HCT116 (cell line): ENCODE results near the gene RRAGA. TPM values are rescaled to one million over a fixed set of nuclear protein-coding genes. Genes with fewer than 3 reads are reported as not detected.
"Not testable (repeated sequence)": the region's sequence is repeated elsewhere in the genome, so short reads cannot be mapped to it uniquely, and the experiment has no call there.

Source experiments
- ATAC-seq: fragments of 200-7000 bp; cut with Tn5 transposase; 2 replicates; pipeline ENCODE4 v1.9.1; 2020; ENCODE audit warnings: mild to moderate bottlenecking, moderate library complexity
- BruUV-seq: library from RNA; stranded (reverse); fragments of 400-500 nt; replicated peaks from 2 replicates; lab custom pipeline; 2021; lab: Mats Ljungman, UMichigan
- CTCF ChIA-PET: fragments of 300-600 bp; sonication (Branson Sonifier 250); formaldehyde crosslinking; loops from one replicate; lab custom pipeline; 2021; ENCODE audit warnings: antibody characterized with exemption; lab: Charles Lee
- POLR2A ChIA-PET: fragments of 300-600, 350-600 bp; sonication (Branson Sonifier 250); formaldehyde crosslinking; loops from one replicate; lab custom pipeline; 2021; ENCODE audit warnings: antibody characterized with exemption; lab: Charles Lee
- RAD21 ChIA-PET, 2 experiments: fragments of 300-600 bp; sonication (Branson Sonifier 250); formaldehyde crosslinking; loops; one replicate each; lab custom pipeline; 2023; ENCODE audit warnings: low total read pairs in 2 of 2; ENCODE audit not compliant: uncharacterized antibody in 2 of 2, unreplicated experiment in 2 of 2, low non-redundant PET in 1 of 2; lab: Charles Lee
- DNase-seq: peaks from one replicate; pipeline ENCODE4 v3.0.0-alpha.2; 2010; ENCODE audit warnings: low read depth, low spot score
- H2AFZ ChIP-seq: fragments of 200-600 bp; shearing (Covaris generic), sonication (generic); 2 replicates; pipeline ENCODE4 v1.6.1; 2017; ENCODE audit warnings: low read depth, mixed run types, mixed read lengths, antibody characterized with exemption, low read length; ENCODE audit not compliant: poor library complexity, severe bottlenecking
- H3K27ac ChIP-seq: 2 replicates; pipeline ENCODE4 v1.5.1; 2012; ENCODE audit warnings: low read depth, low read length
- H3K27me3 ChIP-seq: fragments of 200-600 bp; sonication (generic); 2 replicates; pipeline ENCODE4 v1.6.1; 2016; ENCODE audit warnings: mixed run types, low read length, mixed read lengths; ENCODE audit not compliant: insufficient read depth
- H3K36me3 ChIP-seq, 2 experiments: fragments of 200-500 bp in 1 of 2; fragments of 200-600 bp in 1 of 2; sonication (Bioruptor generic) in 1 of 2; sonication (generic) in 1 of 2; 2 replicates each; pipeline versions ENCODE4 v1.5.1 to v1.6.1; 2014 to 2016; ENCODE audit warnings: low read length in 2 of 2, inconsistent platforms in 1 of 2, mixed read lengths in 1 of 2, mixed run types in 1 of 2; ENCODE audit not compliant: insufficient read depth in 2 of 2, control insufficient read depth in 1 of 2
- H3K4me1 ChIP-seq, 2 experiments: fragments of 200-600 bp in 1 of 2; sonication (generic) in 1 of 2; 2 replicates each; pipeline versions ENCODE4 v1.5.1 to v1.6.1; 2012 to 2017; ENCODE audit warnings: low read length in 2 of 2, inconsistent platforms in 1 of 2, mild to moderate bottlenecking in 1 of 2, mixed read lengths in 1 of 2, mixed run types in 1 of 2, moderate library complexity in 1 of 2; ENCODE audit not compliant: insufficient read depth in 2 of 2, control insufficient read depth in 1 of 2
- H3K4me2 ChIP-seq: fragments of 200-600 bp; sonication (generic); 2 replicates; pipeline ENCODE4 v1.6.1; 2017; ENCODE audit warnings: mixed run types, low read length, mixed read lengths
- H3K4me3 ChIP-seq, 2 experiments: fragments of 200-600 bp in 1 of 2; sonication (generic) in 1 of 2; replicated peaks in 1 of 2; 2 replicates each; pipeline ENCODE4 v1.5.1; 2011 to 2016; ENCODE audit warnings: low read length in 2 of 2, control low read depth in 1 of 2, low read depth in 1 of 2, mild to moderate bottlenecking in 1 of 2, mixed read lengths in 1 of 2, mixed run types in 1 of 2
- H3K79me2 ChIP-seq: fragments of 200-600 bp; sonication (generic); 2 replicates; pipeline ENCODE4 v1.6.1; 2017; ENCODE audit warnings: mild to moderate bottlenecking, mixed run types, low read length, moderate library complexity, mixed read lengths; ENCODE audit not compliant: insufficient read depth
- H3K9ac ChIP-seq: fragments of 200-600 bp; sonication (generic); 2 replicates; pipeline ENCODE4 v1.6.1; 2016; ENCODE audit warnings: low read length, mixed read lengths
- H3K9me2 ChIP-seq: fragments of 200-600 bp; sonication (generic), shearing (Covaris generic); 2 replicates; pipeline ENCODE4 v1.6.1; 2017; ENCODE audit warnings: mixed run types, mild to moderate bottlenecking, moderate library complexity; ENCODE audit not compliant: insufficient read depth
- H3K9me3 ChIP-seq, 2 experiments: fragments of 200-500 bp in 1 of 2; fragments of 200-600 bp in 1 of 2; sonication (Bioruptor generic) in 1 of 2; sonication (generic) in 1 of 2; 2 replicates each; pipeline ENCODE4 v1.6.1; 2014 to 2017; ENCODE audit warnings: low read length in 2 of 2, mixed read lengths in 2 of 2, inconsistent platforms in 1 of 2, low read depth in 1 of 2, mild to moderate bottlenecking in 1 of 2, mixed run types in 1 of 2, moderate library complexity in 1 of 2; ENCODE audit not compliant: control insufficient read depth in 1 of 2, insufficient read depth in 1 of 2
- H4K20me1 ChIP-seq: fragments of 200-600 bp; sonication (generic), shearing (Covaris generic); 2 replicates; pipeline ENCODE4 v1.6.1; 2017; ENCODE audit warnings: mixed run types, mild to moderate bottlenecking, moderate library complexity; ENCODE audit not compliant: insufficient read depth
- ELF1 ChIP-seq: IDR thresholded peaks from 2 replicates; pipeline ENCODE4 v1.6.1; 2012; ENCODE audit warnings: low read depth, borderline replicate concordance
- FOSL1 ChIP-seq: IDR thresholded peaks from 2 replicates; pipeline ENCODE4 v1.6.1; 2012; ENCODE audit warnings: low read depth
- POLR2AphosphoS5 ChIP-seq: IDR thresholded peaks from 2 replicates; pipeline ENCODE4 v1.6.1; 2011; ENCODE audit warnings: mild to moderate bottlenecking, low read depth, low read length, moderate library complexity
- TCF7L2 ChIP-seq: IDR thresholded peaks from 2 replicates; pipeline ENCODE4 v1.7.0; 2011; ENCODE audit warnings: borderline replicate concordance, inconsistent platforms; ENCODE audit not compliant: insufficient read depth, insufficient read length; ENCODE audit errors: extremely low read depth
- intact Hi-C: fragments of 100-400 bp; cut with micrococcal nuclease; formaldehyde crosslinking; loops from 2 replicates; pipeline ENCODE4 v1.10.0; 2022
- total RNA-seq: library from RNA; stranded (reverse); gene quantifications from one replicate; pipeline ENCODE4 v1.2.1, GENCODE V29; 2021; ENCODE audit not compliant: unreplicated experiment
- TF ChIP-seq, protein P1 (sequence below): IDR thresholded peaks from 2 replicates; pipeline ENCODE4 v1.6.1; 2012
- TF ChIP-seq, protein P2 (sequence below), 3 experiments: fragments of 200-600 bp in 1 of 3; sonication (generic) in 1 of 3; IDR thresholded peaks in 2 of 3; conservative IDR thresholded peaks in 1 of 3; 2 replicates each; pipeline ENCODE4 v1.5.1; 2012 to 2017; ENCODE audit warnings: low read depth in 2 of 3, low read length in 2 of 3, antibody characterized with exemption in 1 of 3, borderline replicate concordance in 1 of 3, control low read depth in 1 of 3, mild to moderate bottlenecking in 1 of 3, mixed read lengths in 1 of 3, mixed run types in 1 of 3, moderate library complexity in 1 of 3; ENCODE audit not compliant: insufficient read depth in 1 of 3

The RRAGA gene
- total RNA-seq, 1 experiment from 2014 or later, result 47.3 TPM

DNA sequence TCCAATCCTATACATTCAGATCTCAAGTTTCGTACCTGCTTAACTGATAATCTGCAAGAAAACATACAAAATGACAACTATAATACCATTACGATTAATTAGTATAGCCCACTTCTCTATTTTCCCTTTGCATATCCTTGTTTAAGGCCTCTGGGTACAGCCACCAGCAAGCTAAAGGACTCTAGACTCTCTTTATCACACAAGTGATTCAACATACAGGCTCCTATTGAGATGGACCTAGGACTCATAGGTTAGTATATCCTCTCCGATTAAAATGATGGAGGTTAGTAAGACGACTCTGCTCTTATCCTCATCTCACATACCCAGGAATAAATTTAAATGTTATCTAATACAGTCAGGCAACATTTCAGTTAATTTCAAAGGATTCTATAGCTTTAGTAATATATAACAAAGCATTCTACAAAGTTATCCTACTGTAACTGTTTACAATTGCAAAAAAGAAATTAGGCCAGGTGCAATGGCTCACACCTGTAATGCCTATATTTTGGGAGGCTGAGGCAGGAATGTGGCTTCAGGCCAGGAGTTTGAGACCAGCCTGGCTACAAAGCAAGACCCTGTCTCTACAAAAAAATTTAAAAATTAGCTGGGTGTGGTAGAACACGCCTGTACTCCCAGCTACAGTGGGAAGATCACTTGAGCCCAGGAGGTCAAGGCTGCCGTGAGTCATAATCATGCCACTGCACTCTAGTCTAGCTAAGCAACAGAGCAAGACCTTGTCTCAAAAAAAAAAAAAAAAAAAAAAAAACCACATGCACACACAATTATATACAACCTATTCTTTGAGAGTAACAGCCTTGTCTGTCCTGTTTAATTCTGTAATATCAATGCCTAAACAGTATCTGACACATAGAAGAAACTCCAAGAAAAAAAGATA, 38.1 kb downstream of the RRAGA start:
- H2AFZ ChIP-seq, result no peak overlapping the region
- ChIA-PET RAD21 (no interaction called here), CTCF (interaction anchor here (1.0 kb wide), 2 partner anchors 87 to 370 kb away, joined by 3 read pairs; no protein-coding TSS in a partner anchor), POLR2A (no interaction called here)
- no peak overlapping the region for H3K4me2 ChIP-seq
- no peak overlapping the region for H3K4me3 ChIP-seq
- no peaks in the 10 kb centered on the region for H3K27me3 ChIP-seq
- H3K9me3 ChIP-seq, result no peaks in the 10 kb centered on the region
- intact Hi-C loops, result no loop called here
- ATAC-seq (no peak), DNase-seq (no peak)
- H3K4me1 ChIP-seq, result no peaks in the 10 kb centered on the region
- no peak overlapping the region for H3K9ac ChIP-seq
- no peaks in the 10 kb centered on the region for H3K9me2 ChIP-seq
- H3K36me3 ChIP-seq, result peaks cover 51 to 55% of the 10 kb centered on the region in 2 experiments
- no peak overlapping the region for H3K27ac ChIP-seq
- peaks cover 3% of the 10 kb centered on the region; the same call in 1 of the 2 replicates for H4K20me1 ChIP-seq
- peaks cover 36% of the 10 kb centered on the region for H3K79me2 ChIP-seq
- BruUV-seq, result no TSS peak
- TF ChIP-seq FOSL1 (no peak), POLR2AphosphoS5 (no peak), TCF7L2 (no peak), ELF1 (no peak)
- TF ChIP-seq, protein P1, sequence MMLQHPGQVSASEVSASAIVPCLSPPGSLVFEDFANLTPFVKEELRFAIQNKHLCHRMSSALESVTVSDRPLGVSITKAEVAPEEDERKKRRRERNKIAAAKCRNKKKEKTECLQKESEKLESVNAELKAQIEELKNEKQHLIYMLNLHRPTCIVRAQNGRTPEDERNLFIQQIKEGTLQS, result no peak
- TF ChIP-seq, protein P2, sequence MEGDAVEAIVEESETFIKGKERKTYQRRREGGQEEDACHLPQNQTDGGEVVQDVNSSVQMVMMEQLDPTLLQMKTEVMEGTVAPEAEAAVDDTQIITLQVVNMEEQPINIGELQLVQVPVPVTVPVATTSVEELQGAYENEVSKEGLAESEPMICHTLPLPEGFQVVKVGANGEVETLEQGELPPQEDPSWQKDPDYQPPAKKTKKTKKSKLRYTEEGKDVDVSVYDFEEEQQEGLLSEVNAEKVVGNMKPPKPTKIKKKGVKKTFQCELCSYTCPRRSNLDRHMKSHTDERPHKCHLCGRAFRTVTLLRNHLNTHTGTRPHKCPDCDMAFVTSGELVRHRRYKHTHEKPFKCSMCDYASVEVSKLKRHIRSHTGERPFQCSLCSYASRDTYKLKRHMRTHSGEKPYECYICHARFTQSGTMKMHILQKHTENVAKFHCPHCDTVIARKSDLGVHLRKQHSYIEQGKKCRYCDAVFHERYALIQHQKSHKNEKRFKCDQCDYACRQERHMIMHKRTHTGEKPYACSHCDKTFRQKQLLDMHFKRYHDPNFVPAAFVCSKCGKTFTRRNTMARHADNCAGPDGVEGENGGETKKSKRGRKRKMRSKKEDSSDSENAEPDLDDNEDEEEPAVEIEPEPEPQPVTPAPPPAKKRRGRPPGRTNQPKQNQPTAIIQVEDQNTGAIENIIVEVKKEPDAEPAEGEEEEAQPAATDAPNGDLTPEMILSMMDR (IDR thresholded peaks at IDR 0.05 in 2 of 3, conservative IDR thresholded peaks at IDR 0.05 in 1 of 3; ENCODE audit: borderline replicate concordance in 1 of 3, insufficient read depth in 1 of 3, low read depth in 2 of 3, low read length in 2 of 3), result no peak
- TF ChIP-seq, all 23 proteins: peak for 0

DNA sequence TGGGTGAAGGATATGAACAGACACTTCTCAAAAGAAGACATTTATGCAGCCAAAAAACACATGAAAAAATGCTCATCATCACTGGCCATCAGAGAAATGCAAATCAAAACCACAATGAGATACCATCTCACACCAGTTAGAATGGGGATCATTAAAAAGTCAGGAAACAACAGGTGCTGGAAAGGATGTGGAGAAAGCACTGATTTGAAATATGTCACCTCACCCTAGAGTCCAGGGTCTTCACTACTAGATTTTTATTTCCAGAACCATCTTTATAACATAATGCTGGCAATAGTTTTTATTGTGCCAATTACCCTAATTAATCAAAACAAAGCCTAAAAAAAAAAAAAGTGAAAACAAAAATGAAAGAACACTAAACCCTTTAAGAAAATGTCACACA, 48.2 kb downstream of the RRAGA start:
- Histone ChIP-seq H3K36me3 (peaks cover 33 to 40% of the 10 kb centered on the region in 2 experiments; a peak in 3 of 4 replicates), H3K79me2 (peaks cover 86% of the 10 kb centered on the region)
- intact Hi-C loops, RAD21 ChIA-PET, POLR2A ChIA-PET, H3K9me2 ChIP-seq, H3K9me3 ChIP-seq, H3K27me3 ChIP-seq, H3K9ac ChIP-seq, H3K4me2 ChIP-seq, BruUV-seq, DNase-seq, H4K20me1 ChIP-seq, H3K27ac ChIP-seq, ATAC-seq, H2AFZ ChIP-seq, H3K4me3 ChIP-seq, H3K4me1 ChIP-seq: not testable (repeated sequence)
- CTCF ChIA-PET, result interaction anchor here (1.2 kb wide), 1 partner anchor 12 kb away, joined by 7 read pairs; no protein-coding TSS in a partner anchor
